ENCODE measurements around the gene ELK3. TPM values are rescaled to one million over a fixed set of nuclear protein-coding genes. Genes with fewer than 3 reads are reported as not detected.

ELK3 gene
- 2.0 and 9.0 TPM in 2 replicates for total RNA-seq (2014; rRNA removed; shearing (Covaris generic); ENCODE audit: low replicate concordance)

- peak; percentile 39 for DNase-seq (ENCODE audit: low read depth)
- in situ Hi-C loops (cut with HindIII; ENCODE audit: low pct_unique_long_range_greater_than_20kb, low sequenced_read_pairs), result no loop called here
These were observed at the start of gene ELK3 for GRCh38 chr12:96193725-96194575. ELK3 (plus strand) TSS chr12:96194375.

- in situ Hi-C loops (cut with HindIII; ENCODE audit: low pct_unique_long_range_greater_than_20kb, low sequenced_read_pairs), result no loop called here
- no peak for DNase-seq (ENCODE audit: low read depth)
These were observed 47.4 kb upstream of the ELK3 start for GRCh38 chr12:96146747-96147146.

- DNase-seq (ENCODE audit: low read depth), result no peak
- in situ Hi-C loops (cut with HindIII; ENCODE audit: low pct_unique_long_range_greater_than_20kb, low sequenced_read_pairs), result no loop called here
These were observed 43.7 kb upstream of the ELK3 start for GRCh38 chr12:96150442-96150841.

- in situ Hi-C loops (cut with HindIII; ENCODE audit: low pct_unique_long_range_greater_than_20kb, low sequenced_read_pairs), result no loop called here
- DNase-seq (ENCODE audit: low read depth), result no peak
These were observed 42.0 kb upstream of the ELK3 start for GRCh38 chr12:96152164-96152563.

- in situ Hi-C loops (cut with HindIII; ENCODE audit: low pct_unique_long_range_greater_than_20kb, low sequenced_read_pairs), result no loop called here
These were observed 40.9 kb upstream of the ELK3 start for GRCh38 chr12:96153131-96153725.

GRCh38 chr12:96155181-96155580, 39.0 kb upstream of the ELK3 start:
- in situ Hi-C loops (cut with HindIII; ENCODE audit: low pct_unique_long_range_greater_than_20kb, low sequenced_read_pairs), result no loop called here
- DNase-seq (ENCODE audit: low read depth), result no peak

More at GRCh38 chr12:96153131-96153725, 40.9 kb upstream of the ELK3 start:
- DNase-seq (ENCODE audit: low read depth), result no peak

GRCh38 chr12:96155781-96156180, 38.4 kb upstream of the ELK3 start:
- in situ Hi-C loops (cut with HindIII; ENCODE audit: low pct_unique_long_range_greater_than_20kb, low sequenced_read_pairs), result no loop called here
- no peak for DNase-seq (ENCODE audit: low read depth)

GRCh38 chr12:96156211-96156610, 38.0 kb upstream of the ELK3 start:
- in situ Hi-C loops (cut with HindIII; ENCODE audit: low pct_unique_long_range_greater_than_20kb, low sequenced_read_pairs), result no loop called here
- no peak for DNase-seq (ENCODE audit: low read depth)

- in situ Hi-C loops (cut with HindIII; ENCODE audit: low pct_unique_long_range_greater_than_20kb, low sequenced_read_pairs), result no loop called here
- DNase-seq (ENCODE audit: low read depth), result no peak
These were observed 36.7 kb upstream of the ELK3 start for GRCh38 chr12:96157427-96157826.

- DNase-seq (ENCODE audit: low read depth), result no peak
- in situ Hi-C loops (cut with HindIII; ENCODE audit: low pct_unique_long_range_greater_than_20kb, low sequenced_read_pairs), result no loop called here
These were observed 29.0 kb upstream of the ELK3 start for GRCh38 chr12:96164951-96165811.

- DNase-seq (ENCODE audit: low read depth), result no peak
- in situ Hi-C loops (cut with HindIII; ENCODE audit: low pct_unique_long_range_greater_than_20kb, low sequenced_read_pairs), result no loop called here
These were observed 27.4 kb upstream of the ELK3 start for GRCh38 chr12:96166765-96167164.

- DNase-seq (ENCODE audit: low read depth), result no peak
- in situ Hi-C loops (cut with HindIII; ENCODE audit: low pct_unique_long_range_greater_than_20kb, low sequenced_read_pairs), result no loop called here
These were observed 26.7 kb upstream of the ELK3 start for GRCh38 chr12:96167492-96167891.

- no peak for DNase-seq (ENCODE audit: low read depth)
- in situ Hi-C loops (cut with HindIII; ENCODE audit: low pct_unique_long_range_greater_than_20kb, low sequenced_read_pairs), result no loop called here
These were observed 23.8 kb upstream of the ELK3 start for GRCh38 chr12:96170328-96170727.

GRCh38 chr12:96170762-96171161, 23.4 kb upstream of the ELK3 start:
- in situ Hi-C loops (cut with HindIII; ENCODE audit: low pct_unique_long_range_greater_than_20kb, low sequenced_read_pairs), result no loop called here
- DNase-seq (ENCODE audit: low read depth), result no peak

GRCh38 chr12:96171905-96172304, 22.3 kb upstream of the ELK3 start:
- in situ Hi-C loops (cut with HindIII; ENCODE audit: low pct_unique_long_range_greater_than_20kb, low sequenced_read_pairs), result no loop called here
- DNase-seq (ENCODE audit: low read depth), result no peak

GRCh38 chr12:96172981-96173380, 21.2 kb upstream of the ELK3 start:
- in situ Hi-C loops (cut with HindIII; ENCODE audit: low pct_unique_long_range_greater_than_20kb, low sequenced_read_pairs), result no loop called here
- no peak for DNase-seq (ENCODE audit: low read depth)

GRCh38 chr12:96176575-96176974, 17.6 kb upstream of the ELK3 start:
- in situ Hi-C loops (cut with HindIII; ENCODE audit: low pct_unique_long_range_greater_than_20kb, low sequenced_read_pairs), result no loop called here
- no peak for DNase-seq (ENCODE audit: low read depth)

GRCh38 chr12:96177013-96177412, 17.2 kb upstream of the ELK3 start:
- no peak for DNase-seq (ENCODE audit: low read depth)
- in situ Hi-C loops (cut with HindIII; ENCODE audit: low pct_unique_long_range_greater_than_20kb, low sequenced_read_pairs), result no loop called here
